A549 (cell line): ENCODE data around the gene NGLY1. TPM values are rescaled to one million over a fixed set of nuclear protein-coding genes. Genes with fewer than 3 reads are reported as not detected.

Experiments used
- ATAC-seq, 2 experiments: fragments of 200-7000 bp in 1 of 2; fragments of >200 bp in 1 of 2; cut with Nextera tagmentation in 1 of 2; cut with Tn5 transposase in 1 of 2; 3 replicates each; pipeline versions ENCODE4 v1.8.0 to v1.9.1; 2018 to 2020; ENCODE audit warnings: mild to moderate bottlenecking in 1 of 2, moderate library complexity in 1 of 2
- CTCF ChIA-PET: fragments of 300-600 bp; sonication (Branson Sonifier 250); formaldehyde crosslinking; extraction: SDS; loops from one replicate; lab custom pipeline; 2021; ENCODE audit warnings: antibody characterized with exemption, inconsistent platforms; lab: Yijun Ruan, JAX
- POLR2A ChIA-PET: fragments of 350-600 bp; formaldehyde crosslinking; extraction: SDS; loops from one replicate; lab custom pipeline; 2021; ENCODE audit warnings: antibody characterized with exemption, inconsistent platforms; lab: Yijun Ruan, JAX
- DNase-seq, 2 experiments: peaks; one replicate each; pipeline versions ENCODE4 v3.0.0 to v3.0.0-alpha.2; 2011 to 2016; ENCODE audit warnings: low read depth in 1 of 2, low spot score in 1 of 2
- FAIRE-seq: peaks from 2 replicates; lab custom pipeline; 2011; peaks lifted over from hg19 to GRCh38; lab: Jason Lieb, UNC
- H3K27ac ChIP-seq, 2 experiments: fragments of >200 bp; sonication (Bioruptor Twin); formaldehyde crosslinking; 3 replicates each; pipeline ENCODE4 v1.5.1; 2016 to 2017
- H3K4me1 ChIP-seq: fragments of >200 bp; sonication (Bioruptor Twin); formaldehyde crosslinking; 3 replicates; pipeline ENCODE4 v1.6.1; 2016
- H3K4me2 ChIP-seq: fragments of >200 bp; sonication (Bioruptor Twin); formaldehyde crosslinking; 3 replicates; pipeline ENCODE4 v1.6.1; 2016
- H3K4me3 ChIP-seq: fragments of >200 bp; sonication (Bioruptor Twin); formaldehyde crosslinking; 3 replicates; pipeline ENCODE4 v1.5.1; 2016
- H3K9me3 ChIP-seq: fragments of >200 bp; sonication (Bioruptor Twin); formaldehyde crosslinking; 3 replicates; pipeline ENCODE4 v1.6.1; 2016
- BCL3 ChIP-seq: fragments of >200 bp; sonication (Bioruptor Twin); formaldehyde crosslinking; IDR thresholded peaks from 3 replicates; pipeline ENCODE4 v1.6.1; 2016
- BHLHE40 ChIP-seq: IDR thresholded peaks from 2 replicates; pipeline ENCODE4 v1.6.1; 2012; ENCODE audit warnings: low read depth, low read length, inconsistent platforms
- CBX8 ChIP-seq: fragments of 200-600 bp; sonication (generic); IDR thresholded peaks from 2 replicates; pipeline ENCODE4 v1.6.1; 2016
- CEBPB ChIP-seq, 2 experiments: fragments of >200 bp in 1 of 2; sonication (Bioruptor Twin) in 1 of 2; formaldehyde crosslinking in 1 of 2; IDR thresholded peaks; 2 replicates each; pipeline ENCODE4 v1.6.1; 2012 to 2016
- E2F6 ChIP-seq: IDR thresholded peaks from 2 replicates; pipeline ENCODE4 v1.6.1; 2012; ENCODE audit warnings: low read depth, borderline replicate concordance
- FOSL2 ChIP-seq, 2 experiments: fragments of 450-650 bp in 1 of 2; fragments of >200 bp in 1 of 2; sonication (Bioruptor Twin) in 1 of 2; formaldehyde crosslinking; IDR thresholded peaks; 2 replicates each; pipeline versions ENCODE4 v1.5.0 to v1.6.1; 2016 to 2020; ENCODE audit warnings: mild to moderate bottlenecking in 1 of 2, moderate library complexity in 1 of 2
- HDAC2 ChIP-seq: fragments of 200-600 bp; sonication (generic); IDR thresholded peaks from 2 replicates; pipeline ENCODE4 v1.6.1; 2016
- KDM1A ChIP-seq: fragments of 200-600 bp; sonication (generic); IDR thresholded peaks from 2 replicates; pipeline ENCODE4 v1.6.1; 2016; ENCODE audit warnings: low read depth, mild to moderate bottlenecking
- MAX ChIP-seq: IDR thresholded peaks from 2 replicates; pipeline ENCODE4 v1.6.1; 2012
- MYC ChIP-seq: IDR thresholded peaks from 2 replicates; pipeline ENCODE4 v1.6.1; 2012; ENCODE audit warnings: mild to moderate bottlenecking, inconsistent platforms, low read length, improper control_type of control experiment, borderline replicate concordance
- NFE2L2 ChIP-seq: fragments of 150-350 bp; conservative IDR thresholded peaks from 2 replicates; pipeline ENCODE4 v1.6.1; 2014; ENCODE audit warnings: low read length
- NPAS2 ChIP-seq: fragments of 250-450 bp; sonication (Bioruptor Pico); IDR thresholded peaks from 2 replicates; pipeline ENCODE4 v1.8.0; 2022; ENCODE audit warnings: mild to moderate bottlenecking, moderate library complexity, borderline replicate concordance
- PHF8 ChIP-seq: fragments of 200-600 bp; sonication (generic); IDR thresholded peaks from 2 replicates; pipeline ENCODE4 v1.6.1; 2016; ENCODE audit warnings: low read depth, mild to moderate bottlenecking, antibody characterized with exemption, moderate library complexity, borderline replicate concordance
- POLR2AphosphoS2 ChIP-seq: conservative IDR thresholded peaks from 2 replicates; pipeline ENCODE4 v1.6.1; 2012; ENCODE audit warnings: low read length, improper control_type of control experiment, inconsistent platforms
- RARB ChIP-seq: fragments of 250-450 bp; sonication (Bioruptor Pico); IDR thresholded peaks from 2 replicates; pipeline ENCODE4 v1.8.0; 2021; ENCODE audit warnings: mild to moderate bottlenecking, moderate library complexity
- RCOR1 ChIP-seq: fragments of 150-350 bp; IDR thresholded peaks from 2 replicates; pipeline ENCODE4 v1.6.1; 2014; ENCODE audit warnings: antibody characterized with exemption, low read length, low read depth
- REST ChIP-seq: fragments of 200-600 bp; sonication (generic); IDR thresholded peaks from 2 replicates; pipeline ENCODE4 v1.6.1; 2016; ENCODE audit warnings: antibody characterized with exemption, mild to moderate bottlenecking, moderate library complexity
- SMC3 ChIP-seq: fragments of >200 bp; sonication (Bioruptor Twin); formaldehyde crosslinking; IDR thresholded peaks from 3 replicates; pipeline ENCODE4 v1.6.1; 2018; ENCODE audit warnings: inconsistent platforms
- WGBS: methylation state at CpG from one replicate; pipeline ENCODE4 v1.1.6; 2017; ENCODE audit errors: missing lambda C conversion rate; 5-methylcytosine and 5-hydroxymethylcytosine counted together
- polyA plus RNA-seq, 4 experiments: library from polyadenylated mRNA; depleted of rRNA in 3 of 4; stranded (reverse); fragments of >200 nt; fragmentation: RNase III in 1 of 4; extraction: RNeasy Plus Mini Kit Qiagen cat#74134 plus additional on column Dnase treatment in 1 of 4; gene quantifications; 2 replicates in 3 of 4; 3 replicates in 1 of 4; pipeline ENCODE4 v1.2.3, GENCODE V29; 2011 to 2017

NGLY1 gene
- polyA plus RNA-seq, 2 of the 4 experiments (the other 2 are of a cell fraction) = 25.2 to 29.2 TPM

- ATAC-seq (no peak), DNase-seq (no peak), FAIRE-seq (no peak)
- Histone ChIP-seq H3K4me1 (peaks cover 24% of the 10 kb centered on the region; the same call in 2 of the 3 replicates), H3K4me3 (no peak overlapping the region), H3K27ac (no peak overlapping the region), H3K9me3 (no peaks in the 10 kb centered on the region), H3K4me2 (no peak overlapping the region)
- 86% methylated on average over 1 of the region's 1 CpG for WGBS
- TF ChIP-seq RARB (CRISPR knock-in tag) (no peak), REST (no peak), FOSL2 (IDR thresholded peaks at IDR 0.05) (no peak), FOSL2 (CRISPR knock-in tag; IDR thresholded peaks at IDR 0.05) (no peak), BCL3 (no peak), POLR2AphosphoS2 (no peak), PHF8 (no peak), CBX8 (no peak), NFE2L2 (no peak)
- CTCF ChIA-PET = interaction anchor here (1.0 kb wide), 1 partner anchor 9 kb away, joined by 3 read pairs; no protein-coding TSS in a partner anchor
- POLR2A ChIA-PET = no interaction called here
These were observed 1.7 kb upstream of the NGLY1 start for GRCh38 chr3:25784971-25785370.

- H3K9me3 ChIP-seq = no peaks in the 10 kb centered on the region
- ATAC-seq (peak; percentile 74 to 84), DNase-seq (peak; percentile 56 to 62), FAIRE-seq (no peak)
- CTCF ChIA-PET = interaction anchor here (1.0 to 1.3 kb wide), 3 partner anchors 8 to 136 kb away, joined by 3 to 5 read pairs (median 4); no protein-coding TSS in a partner anchor
- POLR2A ChIA-PET = interaction anchor here (0.7 to 2.0 kb wide), 9 partner anchors 11 to 813 kb away, joined by 3 to 10 read pairs (median 6); no protein-coding TSS in a partner anchor
- TF ChIP-seq KDM1A = no peak
- peak; percentile 54; the same call in 1 of the 2 replicates for TF ChIP-seq E2F6
- peak; percentile 73 to 92; a peak in 3 of 4 replicates for TF ChIP-seq CEBPB (IDR thresholded peaks at IDR 0.05)
- peak; percentile 54 for TF ChIP-seq MAX
- TF ChIP-seq NPAS2 (CRISPR knock-in tag) = no peak
- TF ChIP-seq MYC = no peak
- 0 out of 2 replicates have a peak, but pooled peaks have one; percentile 52 for TF ChIP-seq BHLHE40
- no peak for TF ChIP-seq HDAC2
- no peak for TF ChIP-seq RCOR1
- no peak for TF ChIP-seq SMC3
- peak overlapping the region; percentile 93 to 100 for H3K27ac ChIP-seq
- WGBS = 23% methylated on average over 25 of the region's 34 CpGs
- H3K4me3 ChIP-seq = peak overlapping the region; percentile 87
- H3K4me1 ChIP-seq = peaks cover 22% of the 10 kb centered on the region; the same call in 2 of the 3 replicates
- peak overlapping the region; percentile 90 for H3K4me2 ChIP-seq
These were observed 644 bp upstream of the NGLY1 start for GRCh38 chr3:25783661-25784512.
